ENCODE data around the gene EVI2B.
"Not testable (repeated sequence)": the region's sequence is repeated elsewhere in the genome, so short reads cannot be mapped to it uniquely, and the experiment has no call there.

The EVI2B gene

GRCh38 chr17:31310260-31310659 lies 3.6 kb downstream of the EVI2B start:
- DNase-seq = no peak

- DNase-seq = no peak
These were observed 4.3 kb downstream of the EVI2B start for GRCh38 chr17:31309556-31309955.

- DNase-seq = no peak
These were observed 5.2 kb downstream of the EVI2B start for GRCh38 chr17:31308372-31309334.

- no peak for DNase-seq
These were observed 6.2 kb downstream of the EVI2B start for GRCh38 chr17:31307640-31308039.

- DNase-seq = no peak
These were observed 14.2 kb downstream of the EVI2B start for GRCh38 chr17:31299624-31300023.

- no peak for DNase-seq
These were observed 16.8 kb downstream of the EVI2B start, which contains the start of gene OMG for GRCh38 chr17:31297090-31297489. OMG (minus strand) TSS chr17:31297239; CDS start chr17:31296331, 908 bp downstream.

GRCh38 chr17:31296142-31296541 lies 17.7 kb downstream of the EVI2B start:
- DNase-seq = no peak

GRCh38 chr17:31295489-31295871 lies 18.4 kb downstream of the EVI2B start:
- DNase-seq = no peak

- DNase-seq = no peak
These were observed 18.9 kb downstream of the EVI2B start for GRCh38 chr17:31294820-31295488.

GRCh38 chr17:31294231-31294630 lies 19.6 kb downstream of the EVI2B start:
- DNase-seq = no peak

GRCh38 chr17:31293581-31293980 lies 20.3 kb downstream of the EVI2B start:
- no peak for DNase-seq

- DNase-seq = no peak
These were observed 22.0 kb downstream of the EVI2B start for GRCh38 chr17:31291820-31292219.

GRCh38 chr17:31289790-31290189 lies 24.1 kb downstream of the EVI2B start:
- no peak for DNase-seq

GRCh38 chr17:31287932-31288331 lies 25.9 kb downstream of the EVI2B start:
- not testable (repeated sequence) for DNase-seq

- DNase-seq = no peak
These were observed 27.3 kb downstream of the EVI2B start for GRCh38 chr17:31286587-31286986.

- no peak for DNase-seq
These were observed 30.0 kb downstream of the EVI2B start for GRCh38 chr17:31283841-31284240.

- no peak for DNase-seq
These were observed 32.8 kb downstream of the EVI2B start for GRCh38 chr17:31281061-31281460.

GRCh38 chr17:31279401-31279800 lies 34.5 kb downstream of the EVI2B start:
- no peak for DNase-seq

- no peak for DNase-seq
These were observed 38.7 kb downstream of the EVI2B start for GRCh38 chr17:31275116-31275515.

- DNase-seq = no peak
These were observed 39.6 kb downstream of the EVI2B start for GRCh38 chr17:31274252-31274651.

- DNase-seq = no peak
These were observed 40.3 kb downstream of the EVI2B start for GRCh38 chr17:31273516-31273915.

GRCh38 chr17:31272803-31273202 lies 41.1 kb downstream of the EVI2B start:
- DNase-seq = no peak

- DNase-seq = no peak
These were observed 41.6 kb downstream of the EVI2B start for GRCh38 chr17:31272236-31272635.

- DNase-seq = no peak
These were observed 44.3 kb downstream of the EVI2B start for GRCh38 chr17:31269578-31269983.
